ENCODE measurements around the gene MEGF11. TPM values are rescaled to one million over a fixed set of nuclear protein-coding genes. Genes with fewer than 3 reads are reported as not detected.

Gene MEGF11
- total RNA-seq, 1 donor from 2014 or later, result 0.06 TPM

DNA sequence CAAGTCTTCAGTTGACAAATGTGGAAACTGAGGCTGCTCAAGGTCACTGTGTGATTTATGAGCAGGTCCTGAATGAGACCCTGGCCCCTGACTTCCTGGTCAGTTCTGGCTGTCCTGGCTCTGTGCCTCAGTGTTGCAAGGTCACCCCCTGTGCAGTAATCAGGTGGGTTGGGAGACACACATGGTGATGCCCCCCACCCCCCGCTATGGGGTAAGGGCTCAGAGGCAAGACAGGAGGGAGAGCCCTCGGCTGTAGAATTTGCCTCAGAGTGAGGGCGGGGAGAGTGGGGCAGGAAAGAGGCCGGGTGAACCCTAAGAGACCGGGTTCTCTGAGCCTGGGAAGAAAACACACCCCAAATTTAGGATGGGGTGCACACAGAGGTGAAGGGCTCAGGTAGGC lies 98.5 kb downstream of the MEGF11 start:
- H3K27me3 ChIP-seq, result no peaks in the 10 kb centered on the region
- H3K4me3 ChIP-seq, result no peak overlapping the region
- H3K36me3 ChIP-seq, result no peaks in the 10 kb centered on the region
- Mint-ChIP-seq H3K27ac (no peak overlapping the region), H3K36me3 (no peaks in the 10 kb centered on the region), H3K9me3 (no peaks in the 10 kb centered on the region), H3K27me3 (ENCODE audit: insufficient read depth, low read depth) (peaks cover 17% of the 10 kb centered on the region), H3K4me3 (no peak overlapping the region), H3K4me1 (peaks cover 33% of the 10 kb centered on the region)
- no peaks in the 10 kb centered on the region for H4K20me1 ChIP-seq (ENCODE audit: low read depth)
- no peaks in the 10 kb centered on the region for H3K9me3 ChIP-seq (ENCODE audit: low read depth)
- H2AFZ ChIP-seq (replicated peaks), result no peak overlapping the region
- no peak for TF ChIP-seq EZH2 (IDR thresholded peaks at IDR 0.05)
- TF ChIP-seq, protein P1, sequence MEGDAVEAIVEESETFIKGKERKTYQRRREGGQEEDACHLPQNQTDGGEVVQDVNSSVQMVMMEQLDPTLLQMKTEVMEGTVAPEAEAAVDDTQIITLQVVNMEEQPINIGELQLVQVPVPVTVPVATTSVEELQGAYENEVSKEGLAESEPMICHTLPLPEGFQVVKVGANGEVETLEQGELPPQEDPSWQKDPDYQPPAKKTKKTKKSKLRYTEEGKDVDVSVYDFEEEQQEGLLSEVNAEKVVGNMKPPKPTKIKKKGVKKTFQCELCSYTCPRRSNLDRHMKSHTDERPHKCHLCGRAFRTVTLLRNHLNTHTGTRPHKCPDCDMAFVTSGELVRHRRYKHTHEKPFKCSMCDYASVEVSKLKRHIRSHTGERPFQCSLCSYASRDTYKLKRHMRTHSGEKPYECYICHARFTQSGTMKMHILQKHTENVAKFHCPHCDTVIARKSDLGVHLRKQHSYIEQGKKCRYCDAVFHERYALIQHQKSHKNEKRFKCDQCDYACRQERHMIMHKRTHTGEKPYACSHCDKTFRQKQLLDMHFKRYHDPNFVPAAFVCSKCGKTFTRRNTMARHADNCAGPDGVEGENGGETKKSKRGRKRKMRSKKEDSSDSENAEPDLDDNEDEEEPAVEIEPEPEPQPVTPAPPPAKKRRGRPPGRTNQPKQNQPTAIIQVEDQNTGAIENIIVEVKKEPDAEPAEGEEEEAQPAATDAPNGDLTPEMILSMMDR (IDR thresholded peaks at IDR 0.05), result no peak
- no peak for TF ChIP-seq EZH2phosphoT487 (IDR thresholded peaks at IDR 0.05)
- H3K4me2 ChIP-seq, result no peak overlapping the region
- peaks cover 16% of the 10 kb centered on the region for H3K4me1 ChIP-seq
- no peaks in the 10 kb centered on the region for H3F3A ChIP-seq (ENCODE audit: low read depth)
- H3K79me2 ChIP-seq (ENCODE audit: low read depth), result no peaks in the 10 kb centered on the region
- DNase-seq (ENCODE audit: low spot score), result no peak
- no peak overlapping the region for H3K27ac ChIP-seq
- H3K9ac ChIP-seq, result no peak overlapping the region

DNA sequence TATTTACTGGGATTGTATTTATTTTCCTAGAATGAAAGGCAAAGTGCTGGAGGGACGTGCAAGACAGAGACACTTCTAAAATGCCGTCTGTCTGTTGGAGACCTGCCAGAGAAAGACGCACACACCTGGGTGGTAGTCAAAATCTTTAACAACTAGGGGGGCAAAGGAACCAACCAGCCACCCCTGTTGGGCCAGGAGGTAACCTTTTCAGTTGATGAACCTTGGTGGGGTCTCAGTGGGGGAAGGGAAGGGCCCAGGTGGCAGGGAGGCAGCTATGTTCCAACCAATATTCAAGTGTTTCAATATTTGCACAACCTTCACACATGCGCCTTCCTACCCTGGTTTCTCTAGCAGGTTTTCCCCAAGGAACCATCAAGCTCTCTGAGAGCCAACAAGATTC lies 99.0 kb downstream of the MEGF11 start:
- H3K4me2 ChIP-seq, result no peak overlapping the region
- peaks cover 37% of the 10 kb centered on the region for H3K4me1 Mint-ChIP-seq
- no peaks in the 10 kb centered on the region for H4K20me1 ChIP-seq (ENCODE audit: low read depth)
- H3K36me3 ChIP-seq, result no peaks in the 10 kb centered on the region
- no peak overlapping the region for H3K27ac ChIP-seq
- H3K27ac Mint-ChIP-seq, result no peak overlapping the region
- H2AFZ ChIP-seq (replicated peaks), result no peak overlapping the region
- no peaks in the 10 kb centered on the region for H3K36me3 Mint-ChIP-seq
- H3K4me3 ChIP-seq, result no peak overlapping the region
- no peaks in the 10 kb centered on the region for H3K9me3 Mint-ChIP-seq
- no peak for TF ChIP-seq EZH2phosphoT487 (IDR thresholded peaks at IDR 0.05)
- TF ChIP-seq, protein P1 (IDR thresholded peaks at IDR 0.05), result no peak
- no peak for TF ChIP-seq EZH2 (IDR thresholded peaks at IDR 0.05)
- H3K79me2 ChIP-seq (ENCODE audit: low read depth), result no peaks in the 10 kb centered on the region
- peaks cover 17% of the 10 kb centered on the region for H3K27me3 Mint-ChIP-seq (ENCODE audit: insufficient read depth, low read depth)
- H3K9ac ChIP-seq, result no peak overlapping the region
- peaks cover 16% of the 10 kb centered on the region for H3K4me1 ChIP-seq
- H3K27me3 ChIP-seq, result no peaks in the 10 kb centered on the region
- DNase-seq (ENCODE audit: low spot score), result no peak
- H3F3A ChIP-seq (ENCODE audit: low read depth), result no peaks in the 10 kb centered on the region
- H3K4me3 Mint-ChIP-seq, result no peak overlapping the region
- no peaks in the 10 kb centered on the region for H3K9me3 ChIP-seq (ENCODE audit: low read depth)

DNA sequence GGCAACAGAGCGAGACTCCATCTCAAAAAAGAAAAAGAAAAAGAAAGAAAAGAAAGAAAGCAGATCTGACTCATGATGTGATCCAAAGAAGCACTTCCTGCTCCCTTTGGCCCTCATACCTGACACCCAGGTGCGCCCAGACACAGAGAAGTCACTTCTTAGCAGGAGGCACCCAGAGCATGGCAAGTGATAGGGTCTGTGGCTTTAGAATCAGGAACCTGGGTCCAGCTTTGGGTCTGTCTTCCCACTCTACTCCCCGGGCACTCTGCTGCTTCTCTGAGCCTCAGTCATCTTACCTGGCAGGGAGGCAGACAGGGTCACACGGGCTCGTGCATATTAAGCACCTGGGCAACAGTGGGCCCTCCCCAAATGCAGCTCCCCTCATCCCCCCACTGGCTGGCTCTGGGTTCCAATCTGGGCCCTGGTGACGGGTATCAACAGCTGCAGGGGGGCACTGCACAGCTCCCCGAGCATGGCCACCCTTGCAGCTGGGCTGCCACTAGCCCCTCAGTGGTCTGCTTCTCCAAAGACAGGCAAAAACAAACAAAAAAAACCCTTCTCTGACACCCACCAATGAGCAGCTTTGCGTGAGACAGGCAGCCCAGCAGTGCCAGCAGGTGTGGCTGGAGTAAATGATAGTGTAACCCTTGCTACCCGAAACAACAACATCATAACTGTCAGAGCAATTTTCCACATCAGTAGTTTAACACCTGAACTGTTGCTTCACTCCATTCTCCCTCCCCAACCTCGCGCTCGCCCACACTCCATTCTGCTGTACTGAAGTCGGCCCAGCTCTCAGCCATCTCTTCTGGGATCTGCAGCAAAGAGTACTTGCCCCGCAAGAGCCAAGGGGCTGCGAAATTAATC lies 99.8 kb downstream of the MEGF11 start:
- TF ChIP-seq, protein P1 (IDR thresholded peaks at IDR 0.05), result no peak
- TF ChIP-seq EZH2phosphoT487 (IDR thresholded peaks at IDR 0.05) (no peak), EZH2 (IDR thresholded peaks at IDR 0.05) (no peak)
- Histone ChIP-seq H3F3A (ENCODE audit: low read depth) (no peaks in the 10 kb centered on the region), H3K9me3 (ENCODE audit: low read depth) (no peaks in the 10 kb centered on the region), H3K36me3 (no peaks in the 10 kb centered on the region), H3K4me2 (no peak overlapping the region), H3K27ac (no peak overlapping the region), H3K79me2 (ENCODE audit: low read depth) (no peaks in the 10 kb centered on the region), H3K4me1 (peaks cover 16% of the 10 kb centered on the region), H3K27me3 (no peaks in the 10 kb centered on the region), H4K20me1 (ENCODE audit: low read depth) (no peaks in the 10 kb centered on the region), H3K9ac (no peak overlapping the region), H3K4me3 (no peak overlapping the region), H2AFZ (replicated peaks) (no peak overlapping the region)
- no peaks in the 10 kb centered on the region for H3K36me3 Mint-ChIP-seq
- no peaks in the 10 kb centered on the region for H3K9me3 Mint-ChIP-seq
- H3K27me3 Mint-ChIP-seq (ENCODE audit: insufficient read depth, low read depth), result peaks cover 17% of the 10 kb centered on the region
- H3K27ac Mint-ChIP-seq, result no peak overlapping the region
- peaks cover 39% of the 10 kb centered on the region for H3K4me1 Mint-ChIP-seq
- H3K4me3 Mint-ChIP-seq, result no peak overlapping the region
- no peak for DNase-seq (ENCODE audit: low spot score)

Measured in neural progenitor cell (in vitro differentiated cells).